Spleen (tissue), 11 donors: ENCODE measurements around the gene RHBDL1. TPM values are rescaled to one million over a fixed set of nuclear protein-coding genes. Genes with fewer than 3 reads are reported as not detected.

Experiments
- DNase-seq: peaks from one replicate; pipeline ENCODE4 v3.0.0-alpha.2; 2020
- H3K27ac ChIP-seq, 8 donors: fragments of 200-600 bp; sonication (generic) in 7 of 8; 1 replicate in 4 of 8; 2 replicates in 4 of 8; pipeline versions ENCODE4 v1.5.0 to v1.8.0; 2016 to 2021; ENCODE audit warnings: inconsistent platforms in 4 of 8, mild to moderate bottlenecking in 4 of 8, moderate library complexity in 1 of 8
- H3K27me3 ChIP-seq, 7 donors: fragments of 200-600 bp; sonication (generic) in 6 of 7; replicated peaks in 1 of 7; 1 replicate in 4 of 7; 2 replicates in 3 of 7; pipeline versions ENCODE4 v1.5.0 to v1.8.0; 2016 to 2021; ENCODE audit warnings: inconsistent platforms in 3 of 7, mild to moderate bottlenecking in 1 of 7
- H3K36me3 ChIP-seq, 6 donors: fragments of 200-600 bp; sonication (generic) in 5 of 6; 1 replicate in 4 of 6; 2 replicates in 2 of 6; pipeline versions ENCODE4 v1.5.0 to v1.8.0; 2016 to 2021; ENCODE audit warnings: inconsistent platforms in 2 of 6
- H3K4me1 ChIP-seq, 6 donors: fragments of 200-600 bp; sonication (generic) in 5 of 6; 1 replicate in 3 of 6; 2 replicates in 3 of 6; pipeline versions ENCODE4 v1.5.0 to v1.8.0; 2016 to 2021; ENCODE audit warnings: inconsistent platforms in 3 of 6
- H3K4me3 ChIP-seq, 8 donors: fragments of 200-600 bp; sonication (generic) in 7 of 8; 1 replicate in 4 of 8; 2 replicates in 4 of 8; pipeline versions ENCODE4 v1.5.0 to v1.8.0; 2016 to 2021; ENCODE audit warnings: inconsistent platforms in 4 of 8, mild to moderate bottlenecking in 4 of 8, moderate library complexity in 2 of 8
- H3K9me3 ChIP-seq, 8 donors: fragments of 200-600 bp; sonication (generic) in 7 of 8; 1 replicate in 4 of 8; 2 replicates in 4 of 8; pipeline versions ENCODE4 v1.5.0 to v1.8.0; 2016 to 2021; ENCODE audit warnings: inconsistent platforms in 4 of 8
- CTCF ChIP-seq, 11 experiments: fragments of 200-600 bp in 7 of 11; fragments of 450-650 bp in 4 of 11; sonication (generic) in 4 of 11; IDR thresholded peaks in 8 of 11; conservative IDR thresholded peaks in 3 of 11; 1 replicate in 7 of 11; 2 replicates in 4 of 11; pipeline versions ENCODE4 v1.4.0 to v1.8.0; 2016 to 2021; ENCODE audit warnings: antibody characterized with exemption in 11 of 11, inconsistent platforms in 4 of 11, mild to moderate bottlenecking in 1 of 11
- POLR2A ChIP-seq, 3 donors: fragments of 450-650 bp; IDR thresholded peaks; one replicate each; pipeline ENCODE4 v1.5.1; 2017; ENCODE audit warnings: antibody characterized with exemption in 3 of 3, mild to moderate bottlenecking in 1 of 3
- POLR2AphosphoS5 ChIP-seq, 3 donors: sonication (generic); formaldehyde crosslinking; IDR thresholded peaks; one replicate each; pipeline ENCODE4 v1.5.1; 2017; ENCODE audit warnings: antibody characterized with exemption in 3 of 3
- WGBS, 5 donors: extraction: QIAGEN DNeasy Blood & Tissue Kit in 3 of 5; methylation state at CpG; one replicate each; pipeline versions ENCODE4 v1.1.5 to v1.1.7; 2013 to 2018; 5-methylcytosine and 5-hydroxymethylcytosine counted together
- intact Hi-C: fragments of 100-400 bp; cut with DNase I; formaldehyde crosslinking; loops from one replicate; pipeline ENCODE4 v1.15.0; 2023; ENCODE audit warnings: low total_unique reads
- polyA plus RNA-seq, 3 donors: library from polyadenylated mRNA; stranded (reverse); fragments of 200-250 nt; gene quantifications; one replicate each; pipeline ENCODE4 v1.2.1, GENCODE V29; 2013
- total RNA-seq, 7 donors: library from RNA; depleted of rRNA in 3 of 7; stranded (reverse); fragments of >200 nt in 3 of 7; fragmentation: NEBNext Ultra II Directional in 4 of 7; extraction: Animal tissue kit (Norgen Biotek cat#: 25700) in 4 of 7; gene quantifications; one replicate each; pipeline versions ENCODE4 v1.1.0 to v1.2.1, GENCODE V29; 2016 to 2021
- donor health status: healthy with polysubstance abuse.
- donor health status: DM: no; HTN: no; CAD: no; lungs with moderate emphysema.
- donor health status: DM: no; HTN: no; CAD: no.
- donor health status: Bipolar disorder and iron deficiency.
- donor health status: healthy.
- donor health status: DM: no; HTN: no; CAD: no.
- donor health status: DM: yes; HTN: yes; CAD: no.

Gene RHBDL1
- total and polyA plus RNA-seq, 10 donors, result 0.37 to 2.0 (median 0.65) TPM

- Histone ChIP-seq H3K4me1 (peaks cover 19 to 76% (median 53%) of the 10 kb centered on the region in 6 donors), H3K4me3 (no peak overlapping the region), H3K27ac (no peak overlapping the region), H3K27me3 (peaks cover 0 to 60% (median 12%) of the 10 kb centered on the region in 7 donors), H3K36me3 (peaks cover 0 to 6% (median 0%) of the 10 kb centered on the region in 6 donors), H3K9me3 (no peaks in the 10 kb centered on the region)
- intact Hi-C loops, result no loop called here
- 86 to 93% (median 93%) methylated on average over 12 to 29 of the region's 29 CpGs for WGBS, 5 donors
- no peak for TF ChIP-seq POLR2A (IDR thresholded peaks at IDR 0.05)
- no peak for TF ChIP-seq POLR2AphosphoS5 (IDR thresholded peaks at IDR 0.05)
- no peak for TF ChIP-seq CTCF (IDR thresholded peaks at IDR 0.05 in 8 of 11, conservative IDR thresholded peaks at IDR 0.05 in 3 of 11)
- DNase-seq, result no peak
These were observed 41.4 kb downstream of the RHBDL1 start for GRCh38 chr16:716768-717325.

- Histone ChIP-seq H3K27me3 (peaks cover 0 to 52% (median 12%) of the 10 kb centered on the region in 7 donors), H3K9me3 (no peaks in the 10 kb centered on the region), H3K4me1 (peaks cover 23 to 81% (median 57%) of the 10 kb centered on the region in 6 donors), H3K4me3 (no peak overlapping the region), H3K27ac (no peak overlapping the region), H3K36me3 (peaks cover 0 to 14% (median 0%) of the 10 kb centered on the region in 6 donors)
- intact Hi-C loops, result no loop called here
- TF ChIP-seq POLR2AphosphoS5 (IDR thresholded peaks at IDR 0.05) (no peak), CTCF (IDR thresholded peaks at IDR 0.05 in 8 of 11, conservative IDR thresholded peaks at IDR 0.05 in 3 of 11) (no peak), POLR2A (IDR thresholded peaks at IDR 0.05) (no peak)
- 81 to 93% (median 85%) methylated on average over 9 to 32 of the region's 32 CpGs for WGBS, 5 donors
- DNase-seq, result no peak
These were observed 42.2 kb downstream of the RHBDL1 start for GRCh38 chr16:717450-718245.

- peaks cover 0 to 17% (median 0%) of the 10 kb centered on the region in 6 donors for H3K36me3 ChIP-seq
- intact Hi-C loops, result no loop called here
- no peaks in the 10 kb centered on the region for H3K9me3 ChIP-seq
- WGBS, 5 donors, result 82 to 95% (median 90%) methylated on average over 6 to 9 of the region's 9 CpGs
- peaks cover 0 to 45% (median 12%) of the 10 kb centered on the region in 7 donors for H3K27me3 ChIP-seq
- peaks cover 23 to 87% (median 60%) of the 10 kb centered on the region in 6 donors for H3K4me1 ChIP-seq
- H3K27ac ChIP-seq, result no peak overlapping the region
- H3K4me3 ChIP-seq, result no peak overlapping the region
- TF ChIP-seq CTCF (IDR thresholded peaks at IDR 0.05 in 8 of 11, conservative IDR thresholded peaks at IDR 0.05 in 3 of 11) (no peak), POLR2A (IDR thresholded peaks at IDR 0.05) (no peak), POLR2AphosphoS5 (IDR thresholded peaks at IDR 0.05) (peak in 1 of 3 donors; percentile 4)
- no peak for DNase-seq
These were observed 42.9 kb downstream of the RHBDL1 start for GRCh38 chr16:718389-718788.

- 87 to 96% (median 89%) methylated on average over 6 of the region's 6 CpGs for WGBS, 5 donors
- DNase-seq, result no peak
- H3K36me3 ChIP-seq, result peaks cover 0 to 17% (median 0%) of the 10 kb centered on the region in 6 donors
- TF ChIP-seq POLR2AphosphoS5 (IDR thresholded peaks at IDR 0.05) (no peak), CTCF (IDR thresholded peaks at IDR 0.05 in 8 of 11, conservative IDR thresholded peaks at IDR 0.05 in 3 of 11) (no peak), POLR2A (IDR thresholded peaks at IDR 0.05) (no peak)
- H3K4me1 ChIP-seq, result peaks cover 23 to 88% (median 57%) of the 10 kb centered on the region in 6 donors
- no peak overlapping the region for H3K4me3 ChIP-seq
- intact Hi-C loops, result no loop called here
- peaks cover 0 to 40% (median 12%) of the 10 kb centered on the region in 7 donors for H3K27me3 ChIP-seq
- H3K27ac ChIP-seq, result no peak overlapping the region
- no peaks in the 10 kb centered on the region for H3K9me3 ChIP-seq
These were observed 43.5 kb downstream of the RHBDL1 start for GRCh38 chr16:718922-719321.
